ENCODE results near the gene SORBS2. TPM values are rescaled to one million over a fixed set of nuclear protein-coding genes. Genes with fewer than 3 reads are reported as not detected.

SORBS2 gene
- total and polyA plus RNA-seq, 2 donors (not counting 3 experiments of a cell fraction or from before 2014, with no cell fraction given) = 69.8 to 82.5 TPM

GRCh38 chr4:185775792-185776555, 36.0 kb downstream of the SORBS2 start:
- no peak for FAIRE-seq

GRCh38 chr4:185774845-185775680, 36.9 kb downstream of the SORBS2 start:
- H3K4me2 ChIP-seq (ENCODE audit: insufficient read depth, low read length) = peak overlapping the region; percentile 93
- ChIA-PET CTCF (interaction anchor here (1.0 to 5.5 kb wide), 20 partner anchors 9 to 263 kb away, joined by 3 to 67 read pairs (median 4); no protein-coding TSS in a partner anchor), POLR2A (interaction anchor here (0.7 kb wide), 1 partner anchor 126 kb away, joined by 3 read pairs; no protein-coding TSS in a partner anchor)
- H3K79me2 ChIP-seq (ENCODE audit: control insufficient read depth, insufficient read depth, low read length) = peaks cover 25% of the 10 kb centered on the region
- H3K9me1 ChIP-seq (replicated peaks; ENCODE audit: control insufficient read depth, extremely low read depth, insufficient read depth, low read length) = no peaks in the 10 kb centered on the region
- DNase-seq (ENCODE audit: low read depth, low spot score) = peak; percentile 92
- dilution Hi-C loops (cut with MboI; ENCODE audit: extremely low pct_ligation_motif_present, low sequenced_read_pairs) (no loop called here), intact Hi-C loops (cut with micrococcal nuclease) (loop anchor here (1.0 to 5.0 kb wide), 12 partner anchors 18 to 1126 kb away; partner anchors contain the start of genes CASP3 and PRIMPOL)
- peak; percentile 77 for FAIRE-seq
- H3K36me3 ChIP-seq (ENCODE audit: control insufficient read depth in 2 of 2, extremely low read depth in 1 of 2, insufficient read depth in 2 of 2, low read length in 2 of 2) = no peaks in the 10 kb centered on the region
- H3K27ac ChIP-seq (ENCODE audit: insufficient read depth, low read depth, low read length) = peak overlapping the region; percentile 91
- H2AFZ ChIP-seq (ENCODE audit: low read depth, low read length) = peak overlapping the region; percentile 57
- no peaks in the 10 kb centered on the region for H4K20me1 ChIP-seq (replicated peaks; ENCODE audit: control insufficient read depth, extremely low read depth, insufficient read depth, low read length)
- TF ChIP-seq EZH2 (IDR thresholded peaks at IDR 0.05; ENCODE audit: borderline replicate concordance, low read depth, low read length, severe bottlenecking) = no peak
- TF ChIP-seq POLR2A (IDR thresholded peaks at IDR 0.05; ENCODE audit: low read depth, low read length) = peak; percentile 69
- TF ChIP-seq JUN (IDR thresholded peaks at IDR 0.05; ENCODE audit: borderline replicate concordance, insufficient read depth, insufficient read length, low read depth) = no peak
- TF ChIP-seq FOS (IDR thresholded peaks at IDR 0.05; ENCODE audit: borderline replicate concordance, insufficient read depth, low read length) = peak; percentile 58
- TF ChIP-seq, protein P1, sequence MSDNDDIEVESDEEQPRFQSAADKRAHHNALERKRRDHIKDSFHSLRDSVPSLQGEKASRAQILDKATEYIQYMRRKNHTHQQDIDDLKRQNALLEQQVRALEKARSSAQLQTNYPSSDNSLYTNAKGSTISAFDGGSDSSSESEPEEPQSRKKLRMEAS (IDR thresholded peaks at IDR 0.05; ENCODE audit: insufficient read depth, insufficient read length) = no peak
- TF ChIP-seq, protein P2, sequence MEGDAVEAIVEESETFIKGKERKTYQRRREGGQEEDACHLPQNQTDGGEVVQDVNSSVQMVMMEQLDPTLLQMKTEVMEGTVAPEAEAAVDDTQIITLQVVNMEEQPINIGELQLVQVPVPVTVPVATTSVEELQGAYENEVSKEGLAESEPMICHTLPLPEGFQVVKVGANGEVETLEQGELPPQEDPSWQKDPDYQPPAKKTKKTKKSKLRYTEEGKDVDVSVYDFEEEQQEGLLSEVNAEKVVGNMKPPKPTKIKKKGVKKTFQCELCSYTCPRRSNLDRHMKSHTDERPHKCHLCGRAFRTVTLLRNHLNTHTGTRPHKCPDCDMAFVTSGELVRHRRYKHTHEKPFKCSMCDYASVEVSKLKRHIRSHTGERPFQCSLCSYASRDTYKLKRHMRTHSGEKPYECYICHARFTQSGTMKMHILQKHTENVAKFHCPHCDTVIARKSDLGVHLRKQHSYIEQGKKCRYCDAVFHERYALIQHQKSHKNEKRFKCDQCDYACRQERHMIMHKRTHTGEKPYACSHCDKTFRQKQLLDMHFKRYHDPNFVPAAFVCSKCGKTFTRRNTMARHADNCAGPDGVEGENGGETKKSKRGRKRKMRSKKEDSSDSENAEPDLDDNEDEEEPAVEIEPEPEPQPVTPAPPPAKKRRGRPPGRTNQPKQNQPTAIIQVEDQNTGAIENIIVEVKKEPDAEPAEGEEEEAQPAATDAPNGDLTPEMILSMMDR (IDR thresholded peaks at IDR 0.05; ENCODE audit: extremely low read depth in 1 of 2, insufficient read depth in 1 of 2, low read depth in 1 of 2, low read length in 2 of 2) = no peak
- peak; percentile 87 for TF ChIP-seq POLR2AphosphoS5 (IDR thresholded peaks at IDR 0.05; ENCODE audit: insufficient read depth, low read depth, low read length)
- TF ChIP-seq MYC (IDR thresholded peaks at IDR 0.05; ENCODE audit: low read depth, low read length) = no peak
- TF ChIP-seq GATA2 (IDR thresholded peaks at IDR 0.05; ENCODE audit: insufficient read depth, insufficient read length, low read depth, low read length) = no peak
- H3K4me1 ChIP-seq (ENCODE audit: control insufficient read depth, extremely low read depth, insufficient read depth, low read length) = peaks cover 46% of the 10 kb centered on the region
- TSS peak; percentile 71 for BruUV-seq (replicated peaks)
- H3K4me3 ChIP-seq (replicated peaks in 1 of 3; ENCODE audit: insufficient read depth in 1 of 3, low read depth in 1 of 3, low read length in 3 of 3) = peak overlapping the region; percentile 50 to 88 (median 62)
- H3K27me3 ChIP-seq (ENCODE audit: control insufficient read depth in 2 of 2, insufficient read depth in 2 of 2, low read length in 2 of 2) = no peaks in the 10 kb centered on the region
- H3K9me3 ChIP-seq (replicated peaks; ENCODE audit: control insufficient read depth, insufficient read depth, low read length) = no peaks in the 10 kb centered on the region
- H3K9ac ChIP-seq (replicated peaks; ENCODE audit: extremely low read depth, insufficient read depth, low read length) = peak overlapping the region; percentile 94

More at GRCh38 chr4:185775792-185776555, 36.0 kb downstream of the SORBS2 start:
- Histone ChIP-seq H3K9me3 (replicated peaks; ENCODE audit: control insufficient read depth, insufficient read depth, low read length) (no peaks in the 10 kb centered on the region), H3K27me3 (ENCODE audit: control insufficient read depth in 2 of 2, insufficient read depth in 2 of 2, low read length in 2 of 2) (no peaks in the 10 kb centered on the region), H3K4me2 (ENCODE audit: insufficient read depth, low read length) (peak overlapping the region; percentile 93), H3K36me3 (ENCODE audit: control insufficient read depth in 2 of 2, extremely low read depth in 1 of 2, insufficient read depth in 2 of 2, low read length in 2 of 2) (no peaks in the 10 kb centered on the region), H3K79me2 (ENCODE audit: control insufficient read depth, insufficient read depth, low read length) (peaks cover 23% of the 10 kb centered on the region), H3K27ac (ENCODE audit: insufficient read depth, low read depth, low read length) (peak overlapping the region; percentile 91), H3K4me3 (replicated peaks in 1 of 3; ENCODE audit: insufficient read depth in 1 of 3, low read depth in 1 of 3, low read length in 3 of 3) (peak overlapping the region in 1 of 3 experiments; percentile 88), H3K9me1 (replicated peaks; ENCODE audit: control insufficient read depth, extremely low read depth, insufficient read depth, low read length) (no peaks in the 10 kb centered on the region), H4K20me1 (replicated peaks; ENCODE audit: control insufficient read depth, extremely low read depth, insufficient read depth, low read length) (no peaks in the 10 kb centered on the region), H2AFZ (ENCODE audit: low read depth, low read length) (peak overlapping the region; percentile 57), H3K4me1 (ENCODE audit: control insufficient read depth, extremely low read depth, insufficient read depth, low read length) (peaks cover 51% of the 10 kb centered on the region), H3K9ac (replicated peaks; ENCODE audit: extremely low read depth, insufficient read depth, low read length) (peak overlapping the region; percentile 94)
- DNase-seq (ENCODE audit: low read depth, low spot score) = no peak
- intact Hi-C loops (cut with micrococcal nuclease) = loop anchor here (1.0 to 5.0 kb wide), 12 partner anchors 17 to 1127 kb away; partner anchors contain the start of genes CASP3 and PRIMPOL
- POLR2A ChIA-PET = no interaction called here
- CTCF ChIA-PET = interaction anchor here (1.1 to 5.5 kb wide), 11 partner anchors 14 to 262 kb away, joined by 3 to 67 read pairs (median 4); no protein-coding TSS in a partner anchor
- TF ChIP-seq, protein P1 (IDR thresholded peaks at IDR 0.05; ENCODE audit: insufficient read depth, insufficient read length) = no peak
- TF ChIP-seq GATA2 (IDR thresholded peaks at IDR 0.05; ENCODE audit: insufficient read depth, insufficient read length, low read depth, low read length) (no peak), EZH2 (IDR thresholded peaks at IDR 0.05; ENCODE audit: borderline replicate concordance, low read depth, low read length, severe bottlenecking) (no peak), FOS (IDR thresholded peaks at IDR 0.05; ENCODE audit: borderline replicate concordance, insufficient read depth, low read length) (peak; percentile 21)
- no TSS peak for BruUV-seq (replicated peaks)
- dilution Hi-C loops (cut with MboI; ENCODE audit: extremely low pct_ligation_motif_present, low sequenced_read_pairs) = no loop called here

Measured in endothelial cell of umbilical vein (primary cell).